NCI-H2196 (cell line): ENCODE results near the gene RUNX2.
"Not testable (repeated sequence)": the region's sequence is repeated elsewhere in the genome, so short reads cannot be mapped to it uniquely, and the experiment has no call there.

Source experiments
- DNase-seq: peaks from one replicate; lab custom pipeline; 2025; ENCODE audit not compliant: unreplicated experiment; lab: John Stamatoyannopoulos, UW

RUNX2 gene

DNA sequence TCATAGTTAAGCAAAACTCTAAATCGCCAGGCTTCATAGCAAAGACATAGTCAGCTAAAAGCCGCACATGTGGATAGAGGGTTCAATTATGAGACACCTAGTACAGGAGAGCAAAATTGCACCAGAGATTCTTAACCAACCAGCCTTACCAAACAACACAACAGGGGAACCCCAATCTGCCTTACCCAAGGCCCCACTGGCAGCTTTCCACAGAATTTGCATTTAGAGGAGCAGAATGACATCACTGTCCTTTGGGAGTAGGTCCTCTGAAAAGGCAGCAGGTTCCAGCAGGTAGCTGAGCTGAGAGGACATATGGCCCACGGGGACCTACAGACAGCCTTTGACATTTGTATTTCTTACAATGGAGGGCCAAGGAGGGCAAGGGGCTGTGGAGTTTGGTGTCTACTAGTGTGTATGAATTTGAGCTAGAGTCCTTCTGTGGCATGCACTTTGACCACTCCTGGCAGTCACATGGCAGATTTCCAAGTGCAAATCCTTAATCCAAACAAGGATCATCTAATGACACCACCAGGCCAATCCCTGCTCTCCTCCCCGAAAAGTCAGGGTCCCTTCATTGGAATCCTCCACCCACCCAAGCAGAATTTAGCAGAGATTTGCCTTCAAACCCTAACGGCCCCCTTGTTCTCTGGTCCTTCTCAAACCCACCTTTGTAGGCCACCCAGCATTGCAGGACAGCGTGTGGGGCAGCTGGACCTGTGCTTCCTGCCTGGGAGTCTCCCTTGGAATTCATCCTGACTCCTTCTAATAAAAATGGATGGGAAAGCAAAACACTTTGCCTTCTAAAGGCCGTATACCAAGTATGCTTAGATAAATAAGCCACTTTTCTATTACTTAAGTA lies 220.8 kb downstream of the RUNX2 start:
- no peak for DNase-seq

DNA sequence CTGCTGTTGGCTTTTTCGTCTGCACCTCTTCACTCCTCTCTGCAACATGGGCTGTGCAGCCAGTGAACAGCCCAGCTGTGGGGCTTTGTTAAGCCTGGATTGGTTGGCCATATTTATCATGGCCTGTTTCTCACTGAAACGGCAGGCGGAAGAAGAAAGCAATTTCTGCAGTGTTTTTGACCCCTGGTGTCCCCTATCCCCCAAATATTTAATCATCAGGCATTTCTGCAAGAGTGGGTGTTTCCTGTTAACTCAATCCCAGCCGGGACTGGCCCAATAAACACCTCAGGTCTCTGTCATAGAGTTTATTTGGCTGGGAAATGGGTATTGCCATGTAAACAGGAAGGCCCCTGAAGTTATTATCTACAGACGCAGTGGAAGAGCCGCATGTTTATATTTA lies 224.4 kb downstream of the RUNX2 start:
- no peak for DNase-seq

DNA sequence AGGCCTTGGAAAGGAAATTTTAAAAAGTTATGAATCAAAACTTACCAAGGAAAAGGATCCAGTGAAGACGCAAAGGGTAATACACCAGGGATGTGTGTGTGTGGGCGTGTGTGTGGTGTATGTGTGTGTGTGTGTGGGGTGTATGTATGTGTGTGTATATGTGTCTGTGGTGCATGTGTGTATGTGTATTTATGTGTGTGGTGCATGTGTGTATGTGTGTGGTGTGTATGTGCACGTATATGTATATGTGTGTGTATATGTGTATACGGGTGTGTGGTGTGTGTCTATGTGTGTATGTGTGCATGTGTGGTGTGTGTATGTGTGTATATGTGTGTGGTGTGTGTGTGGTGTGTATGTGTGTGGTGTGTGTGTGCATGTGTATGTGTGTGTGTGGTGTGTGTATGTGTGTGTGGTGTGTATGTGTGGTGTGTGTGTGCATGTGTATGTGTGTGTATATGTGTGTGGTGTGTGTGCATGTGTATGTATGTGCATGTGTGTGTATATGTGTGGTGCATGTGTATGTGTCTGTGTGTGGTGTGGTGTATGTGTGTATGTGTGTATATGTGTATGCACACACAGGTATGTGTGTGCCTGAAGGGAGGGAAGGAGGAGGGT lies 225.7 kb downstream of the RUNX2 start:
- no peak for DNase-seq

DNA sequence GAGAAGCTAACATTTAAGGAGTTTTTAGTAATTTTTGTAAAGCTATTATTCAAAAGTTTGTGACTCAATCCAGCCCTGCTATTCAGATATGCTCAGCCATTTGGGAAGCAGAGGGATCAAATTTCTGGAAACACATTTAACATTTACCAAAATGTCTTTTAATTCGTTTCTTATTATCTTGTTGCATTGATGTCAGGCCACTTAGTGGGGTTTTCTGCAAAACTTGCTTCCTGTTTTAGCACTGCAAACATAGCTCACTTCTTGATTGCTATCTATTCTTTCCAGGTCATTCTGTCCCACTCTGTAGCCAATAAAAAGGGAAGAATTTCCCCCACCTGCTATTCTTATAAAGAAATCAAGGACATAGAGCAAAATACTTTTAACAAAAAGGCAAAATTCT lies 226.5 kb downstream of the RUNX2 start:
- no peak for DNase-seq

DNA sequence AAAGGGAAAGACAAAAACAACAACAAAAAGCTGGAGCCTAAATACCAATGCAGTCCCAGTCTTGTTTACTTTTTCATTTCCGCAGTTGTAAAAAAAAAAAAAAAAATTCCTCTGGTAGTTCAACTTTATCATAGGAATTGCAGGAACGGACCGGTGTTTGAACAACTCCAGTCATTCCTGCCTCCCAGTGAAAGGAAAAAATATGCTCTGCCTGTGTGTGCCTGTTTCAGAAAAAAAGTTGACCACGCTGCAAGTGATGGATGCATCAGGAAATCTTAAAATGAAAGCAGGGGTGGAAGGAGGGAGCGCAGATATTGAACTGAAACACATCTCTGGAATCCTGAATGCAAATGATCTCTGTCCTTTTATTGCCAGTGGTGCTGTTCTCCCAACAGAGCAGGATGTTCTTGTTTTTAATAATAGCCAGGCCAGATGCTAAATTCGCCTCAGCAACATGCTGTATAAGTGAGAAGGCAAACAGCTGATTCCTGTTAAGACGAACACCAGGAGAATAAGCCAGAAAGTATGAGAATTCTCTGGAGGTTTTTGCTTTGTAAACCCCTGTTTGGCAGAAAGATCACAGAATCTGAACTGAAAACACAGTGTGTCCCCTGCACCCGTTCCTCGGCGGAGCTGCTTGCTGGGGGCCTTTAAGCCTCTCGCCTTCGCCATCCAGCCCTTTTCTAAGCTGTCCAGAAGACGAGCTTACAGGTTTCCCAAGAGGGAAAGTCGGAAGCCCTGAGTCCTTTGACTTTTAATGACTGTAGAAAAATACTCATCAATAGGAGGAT lies 228.0 kb downstream of the RUNX2 start:
- no peak for DNase-seq

DNA sequence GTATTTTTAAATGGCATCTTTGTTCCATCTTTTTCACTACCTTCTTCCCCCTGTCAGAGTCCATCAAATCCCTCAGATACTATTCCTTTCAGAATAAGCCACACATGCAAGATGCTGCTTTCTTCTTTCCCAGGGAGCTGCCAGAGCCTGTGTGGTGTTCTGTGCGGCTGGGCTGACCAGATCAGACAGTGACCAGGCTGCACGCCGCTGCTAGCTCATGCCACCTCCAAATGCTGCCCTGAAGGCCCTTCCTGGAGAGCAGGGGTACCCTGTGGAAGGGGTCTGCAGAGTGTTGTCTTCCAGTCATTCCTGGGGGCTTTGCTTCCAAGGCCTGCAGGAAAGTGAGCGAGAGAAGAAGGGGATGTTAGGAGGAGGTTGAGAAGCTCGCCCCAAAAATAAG lies 228.7 kb downstream of the RUNX2 start:
- no peak for DNase-seq

DNA sequence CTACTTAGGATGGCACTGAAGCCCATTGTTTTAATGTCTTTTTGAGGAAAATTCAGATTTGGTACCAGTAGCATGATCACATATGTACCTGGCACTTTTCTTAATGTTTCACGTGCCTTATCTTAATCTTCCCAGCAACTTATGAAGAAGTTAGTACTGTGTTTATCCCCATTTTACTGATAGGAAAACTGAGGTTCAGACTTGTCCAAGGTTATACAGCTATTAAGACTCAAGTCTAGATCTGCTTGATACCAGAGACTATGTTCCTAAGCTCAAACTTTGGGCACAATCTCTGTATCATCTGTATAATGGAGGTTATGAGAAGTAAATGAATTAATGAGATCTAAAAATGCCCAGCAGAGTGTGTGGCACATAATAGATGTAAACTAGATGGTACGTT lies 229.3 kb downstream of the RUNX2 start:
- DNase-seq = no peak

DNA sequence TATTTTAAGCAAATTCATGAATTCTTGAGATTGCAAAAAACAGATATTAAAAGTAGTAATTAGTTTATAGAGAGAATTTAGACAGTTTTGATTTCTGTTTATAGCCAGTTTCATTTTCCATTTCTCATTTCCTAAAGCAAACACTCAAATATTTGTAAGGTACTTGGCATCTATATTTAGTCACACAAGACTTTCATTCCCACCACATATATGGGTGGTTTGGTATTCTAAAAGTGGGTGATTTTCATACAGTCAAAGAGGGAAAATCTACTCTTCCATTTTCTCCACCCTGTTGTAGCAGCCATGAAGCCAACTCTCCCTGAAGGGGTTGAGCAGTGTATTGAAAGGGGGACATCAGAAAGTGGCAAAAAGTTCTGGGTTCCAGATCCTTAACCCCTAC lies 230.7 kb downstream of the RUNX2 start:
- DNase-seq = no peak

DNA sequence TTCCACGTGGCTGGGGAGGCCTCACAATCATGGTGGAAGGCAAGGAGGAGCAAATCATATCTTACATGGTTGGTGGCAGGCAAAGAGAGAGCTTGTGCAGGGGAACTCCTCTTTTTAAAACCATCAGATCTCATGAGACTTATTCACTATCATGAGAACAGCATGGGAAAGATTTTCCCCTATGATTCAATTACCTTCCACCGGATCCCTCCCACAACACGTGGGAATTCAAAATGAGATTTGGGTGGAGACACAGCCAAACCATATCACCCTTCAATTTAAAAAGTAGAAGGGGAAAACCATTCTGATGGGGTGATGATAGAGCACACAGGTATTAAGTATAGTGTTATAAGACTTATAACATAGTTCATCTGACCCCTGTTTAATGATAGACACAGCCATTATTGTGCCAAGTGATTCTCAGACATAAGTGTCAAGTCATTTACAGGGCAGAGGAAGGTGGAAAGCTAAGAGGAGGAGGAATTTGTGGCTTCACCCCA lies 232.2 kb downstream of the RUNX2 start:
- not testable (repeated sequence) for DNase-seq

DNA sequence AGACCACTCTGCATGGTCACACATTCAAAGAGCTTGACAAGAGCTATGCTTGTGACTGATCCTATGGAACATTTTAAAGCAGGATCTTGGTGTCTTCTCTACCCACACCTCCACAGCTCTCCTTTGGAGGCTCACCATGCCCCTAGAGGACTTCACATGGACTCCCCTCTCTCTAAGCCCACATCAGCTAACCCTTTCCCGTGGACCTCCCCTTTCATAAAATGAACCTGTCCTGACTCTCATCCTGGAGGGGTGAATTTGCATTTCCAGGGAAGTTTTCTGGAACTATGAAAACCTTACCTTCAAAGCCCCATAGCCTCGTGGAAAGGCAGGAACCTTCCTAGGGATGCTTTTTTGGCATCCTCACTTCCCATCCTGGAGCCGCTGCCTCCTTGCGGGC lies 234.0 kb downstream of the RUNX2 start:
- no peak for DNase-seq

DNA sequence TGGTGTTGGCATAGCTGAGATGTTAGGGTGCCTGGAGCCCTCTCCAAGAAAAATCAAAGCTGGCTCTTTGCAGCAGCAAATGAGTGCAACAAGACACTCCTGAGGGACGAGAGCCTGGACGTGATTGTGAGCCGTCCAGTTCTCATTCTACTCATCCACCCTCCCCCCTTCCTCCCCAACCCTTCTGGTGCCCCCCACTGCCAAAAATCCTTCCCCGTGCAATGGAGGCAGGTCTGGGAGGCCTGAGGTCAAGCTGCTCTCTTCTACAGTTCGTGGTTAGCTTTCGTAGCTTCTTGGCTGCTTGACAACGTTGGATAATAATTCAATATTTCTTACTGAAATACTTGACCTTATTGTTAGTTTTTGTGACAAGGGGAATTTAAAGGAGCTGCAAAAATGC lies 234.9 kb downstream of the RUNX2 start:
- no peak for DNase-seq

DNA sequence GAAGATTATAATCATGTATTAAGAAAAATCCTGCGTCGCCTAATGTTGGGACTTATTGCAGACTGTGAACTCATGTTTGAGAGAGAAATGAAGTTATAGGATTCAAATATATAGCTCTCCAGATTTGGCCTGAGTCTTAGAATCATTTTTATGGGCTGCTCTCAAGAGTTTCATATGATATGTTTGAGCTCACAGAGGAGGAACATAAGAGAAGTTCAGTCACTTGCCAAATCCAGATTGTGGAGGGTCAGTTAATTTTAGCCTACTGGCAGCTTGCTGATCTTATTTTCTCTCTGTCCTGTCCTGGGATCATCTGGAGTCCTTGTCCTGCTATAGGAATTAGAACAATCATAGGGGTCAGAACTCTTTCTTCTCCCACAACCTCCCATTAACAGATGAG lies 235.7 kb downstream of the RUNX2 start:
- DNase-seq = no peak

DNA sequence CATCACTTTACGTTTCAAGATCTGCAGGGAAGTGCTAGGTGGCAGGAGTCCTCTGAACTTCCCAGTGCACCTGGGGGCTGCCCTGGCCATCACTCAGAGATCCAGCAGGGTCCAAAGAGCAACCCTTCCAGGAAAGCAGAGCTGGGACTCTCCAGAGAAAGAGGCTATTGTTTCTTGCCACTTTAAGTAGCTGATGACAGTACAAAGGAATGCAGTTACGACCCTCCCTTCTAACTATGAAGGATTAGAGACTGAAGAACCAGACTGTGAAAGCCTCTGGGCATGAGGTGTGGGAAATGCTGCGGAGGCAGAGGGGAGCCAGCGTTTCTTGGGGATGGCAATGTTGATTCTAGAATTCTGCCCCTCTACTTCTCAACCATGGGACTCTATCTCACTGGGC lies 238.8 kb downstream of the RUNX2 start:
- DNase-seq = no peak

DNA sequence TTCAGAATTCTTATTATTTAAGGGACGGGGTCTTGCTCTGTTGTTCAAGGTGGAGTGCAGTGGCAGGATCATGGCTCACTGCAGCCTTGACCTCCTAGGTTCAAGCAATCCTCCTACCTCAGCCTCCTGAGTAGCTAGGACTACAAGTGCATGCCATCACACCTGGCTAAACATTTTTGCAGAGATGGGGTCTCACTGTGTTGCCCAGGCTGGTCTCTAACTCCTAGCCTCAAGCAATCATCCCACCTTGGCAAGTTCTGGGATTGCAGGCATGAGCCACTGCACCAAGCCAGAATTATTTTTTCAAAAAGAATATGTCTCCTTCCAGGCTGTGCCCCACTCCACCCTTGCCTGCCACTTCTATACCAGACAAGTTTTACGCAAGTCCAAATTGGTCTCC lies 239.7 kb downstream of the RUNX2 start:
- no peak for DNase-seq

DNA sequence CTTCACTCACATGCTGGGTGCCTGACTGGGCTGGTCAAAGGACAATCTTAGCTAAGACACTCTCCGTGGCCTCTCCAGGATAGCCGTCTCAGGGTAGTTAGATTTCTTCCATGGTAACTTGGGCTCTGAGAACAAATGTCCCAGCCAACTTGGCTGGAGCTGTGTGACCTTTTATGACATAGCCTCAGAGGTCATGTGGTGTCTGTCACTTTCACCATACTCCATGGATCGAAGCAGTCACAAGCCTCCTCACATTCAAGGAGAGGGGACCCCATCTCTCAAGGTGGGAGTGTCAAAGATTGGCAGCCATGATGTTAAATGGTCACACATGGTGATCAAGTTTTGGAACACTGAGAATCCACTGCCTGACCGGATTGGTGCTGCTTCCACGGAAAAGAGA lies 240.5 kb downstream of the RUNX2 start:
- DNase-seq = no peak

DNA sequence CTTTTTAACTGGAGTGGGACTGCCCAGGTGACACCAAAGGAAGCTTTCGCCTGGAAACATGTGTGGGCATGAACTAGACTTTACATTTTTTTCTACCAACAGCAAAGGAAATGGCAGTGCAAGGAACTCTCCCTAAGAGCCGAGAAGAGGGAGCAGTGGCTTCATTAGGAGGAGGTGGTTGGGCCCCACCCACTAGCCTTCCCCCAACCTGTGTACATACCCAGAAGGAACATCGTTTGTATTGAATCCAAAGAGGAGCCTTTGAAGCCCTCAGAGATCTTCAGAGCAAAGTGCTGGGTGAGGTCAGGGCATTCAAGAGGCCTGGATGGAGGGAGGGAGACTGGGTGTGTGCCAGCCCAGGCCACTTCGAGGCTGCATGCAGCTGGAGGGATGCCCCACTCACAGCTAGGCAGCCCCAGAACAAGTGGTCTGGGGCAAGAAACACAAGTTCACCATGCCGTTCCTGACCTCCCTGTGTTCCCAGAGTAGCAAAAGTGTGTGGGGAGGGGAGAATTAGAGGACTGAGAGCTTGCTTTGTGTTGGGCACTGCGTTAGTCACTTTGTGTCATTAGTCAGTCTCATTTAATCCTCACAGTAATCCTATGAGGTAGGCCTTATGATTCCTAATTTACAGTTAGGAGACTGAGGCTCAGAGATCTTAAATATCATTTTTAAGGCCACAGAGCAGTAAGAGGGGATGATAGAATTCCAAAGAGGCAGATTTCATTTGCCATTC lies 241.2 kb downstream of the RUNX2 start:
- no peak for DNase-seq

DNA sequence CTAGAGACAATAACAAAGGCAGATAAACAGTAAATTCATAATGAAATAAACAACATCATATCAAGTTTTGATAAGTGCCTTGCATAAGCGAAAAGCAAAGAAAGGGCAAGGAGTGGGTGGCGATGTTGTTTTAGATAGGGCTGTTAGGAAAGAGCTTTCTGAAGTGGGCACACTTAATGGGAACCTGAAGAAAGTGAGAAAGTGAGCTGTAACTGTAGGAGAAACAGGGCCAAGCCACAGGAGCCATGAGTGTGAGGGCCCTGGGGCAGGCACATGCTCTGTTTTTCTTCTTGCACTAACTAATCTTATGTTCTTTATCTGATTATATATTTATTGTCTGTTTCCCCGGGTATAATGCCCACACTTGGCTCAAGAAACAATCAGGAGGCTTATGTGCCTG lies 243.0 kb downstream of the RUNX2 start:
- DNase-seq = no peak

DNA sequence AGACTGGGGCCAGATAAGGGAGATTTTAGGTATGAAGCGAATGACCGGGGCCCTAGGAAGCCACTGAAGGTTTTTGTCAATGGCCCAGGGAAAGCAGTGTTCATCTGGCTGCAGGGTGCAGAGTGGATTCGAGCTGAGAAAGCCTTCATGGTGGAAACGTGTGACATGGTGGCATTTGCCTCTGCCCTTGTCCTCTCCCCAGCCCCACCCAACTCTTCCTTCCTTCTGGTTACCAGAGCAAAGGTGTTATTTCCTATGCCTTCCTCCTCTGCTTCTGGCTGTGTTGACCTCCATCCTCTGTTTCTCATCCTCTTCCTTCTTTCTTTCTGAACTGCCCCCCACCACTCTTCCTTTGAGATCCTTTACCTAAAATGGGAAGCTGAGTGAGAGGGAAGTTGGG lies 244.7 kb downstream of the RUNX2 start:
- no peak for DNase-seq

DNA sequence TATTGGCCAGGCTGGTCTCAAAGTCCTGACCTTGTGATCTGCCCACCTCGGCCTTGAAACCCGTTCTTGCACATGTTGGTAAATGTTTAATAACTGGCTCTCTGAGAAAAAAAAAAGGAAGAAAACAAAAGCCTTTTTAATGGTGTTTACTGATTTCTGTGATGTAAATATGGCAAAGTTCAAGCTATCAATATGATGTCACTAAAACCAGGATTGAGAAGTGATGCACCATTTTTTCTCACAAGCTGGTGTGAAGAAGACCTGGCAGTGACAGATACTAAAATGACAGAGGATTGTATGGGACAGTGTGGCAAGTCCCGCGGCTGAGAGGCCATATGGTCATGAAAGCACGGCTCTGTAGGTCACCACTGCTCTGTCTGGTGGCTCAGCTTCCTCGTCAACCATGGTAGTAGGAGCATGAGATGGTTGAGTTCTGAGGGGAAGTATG lies 245.9 kb downstream of the RUNX2 start:
- DNase-seq = no peak

DNA sequence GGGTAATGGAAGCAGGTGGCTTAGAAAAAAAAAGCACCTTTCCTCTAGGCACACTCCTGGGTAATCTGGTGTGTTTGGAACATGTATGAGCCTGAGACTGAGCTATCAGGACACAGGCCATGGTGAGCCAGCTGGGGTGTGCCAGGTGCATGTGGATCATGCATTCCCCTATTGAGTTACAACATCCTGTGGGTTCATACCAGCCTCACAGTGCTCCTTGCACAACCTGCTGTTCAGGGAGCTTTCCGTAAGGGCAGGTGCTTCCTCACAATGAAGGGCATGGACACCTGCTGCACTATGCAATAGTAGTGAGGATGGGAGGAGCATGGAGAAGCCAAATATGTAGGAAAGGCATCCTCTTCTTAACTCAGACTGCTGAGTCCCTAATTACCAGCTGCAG lies 246.8 kb downstream of the RUNX2 start:
- no peak for DNase-seq
